Right atrium auricular region (tissue), 2 donors: ENCODE results near the gene BCL7A. TPM values are rescaled to one million over a fixed set of nuclear protein-coding genes. Genes with fewer than 3 reads are reported as not detected.
"Not testable (repeated sequence)": the region's sequence is repeated elsewhere in the genome, so short reads cannot be mapped to it uniquely, and the experiment has no call there.

Source experiments
- DNase-seq: peaks from one replicate; pipeline ENCODE4 v3.0.0-alpha.2; 2019; ENCODE audit warnings: low spot score
- H3K27ac ChIP-seq, 2 donors: fragments of 200-600 bp; sonication (generic); 1 replicate in 1 of 2; 2 replicates in 1 of 2; pipeline ENCODE4 v1.5.1; 2016 to 2019
- H3K27me3 ChIP-seq, 2 donors: fragments of 200-600 bp; sonication (generic); one replicate each; pipeline versions ENCODE4 v1.5.1 to v1.6.0; 2017 to 2019
- H3K36me3 ChIP-seq: fragments of 200-600 bp; sonication (generic); one replicate; pipeline ENCODE4 v1.5.1; 2016
- H3K4me1 ChIP-seq, 2 donors: fragments of 200-600 bp; sonication (generic); one replicate each; pipeline versions ENCODE4 v1.5.1 to v1.6.0; 2017 to 2019
- H3K4me3 ChIP-seq, 2 donors: fragments of 200-600 bp; sonication (generic); 1 replicate in 1 of 2; 2 replicates in 1 of 2; pipeline ENCODE4 v1.5.1; 2017 to 2019; ENCODE audit warnings: mild to moderate bottlenecking in 1 of 2, moderate library complexity in 1 of 2
- H3K9me3 ChIP-seq, 2 donors: fragments of 200-600 bp; sonication (generic); one replicate each; pipeline ENCODE4 v1.5.1; 2019
- CTCF ChIP-seq, 2 donors: fragments of 200-600 bp; sonication (generic); IDR thresholded peaks; one replicate each; pipeline ENCODE4 v1.5.1; 2019; ENCODE audit warnings: antibody characterized with exemption in 2 of 2
- total RNA-seq, 2 donors: library from RNA; depleted of rRNA; stranded (reverse); fragments of >200 nt; gene quantifications; one replicate each; pipeline ENCODE4 v1.1.0, GENCODE V29; 2016

BCL7A gene
- total RNA-seq, 2 donors from 2014 or later = 11.5 to 21.2 TPM

DNA sequence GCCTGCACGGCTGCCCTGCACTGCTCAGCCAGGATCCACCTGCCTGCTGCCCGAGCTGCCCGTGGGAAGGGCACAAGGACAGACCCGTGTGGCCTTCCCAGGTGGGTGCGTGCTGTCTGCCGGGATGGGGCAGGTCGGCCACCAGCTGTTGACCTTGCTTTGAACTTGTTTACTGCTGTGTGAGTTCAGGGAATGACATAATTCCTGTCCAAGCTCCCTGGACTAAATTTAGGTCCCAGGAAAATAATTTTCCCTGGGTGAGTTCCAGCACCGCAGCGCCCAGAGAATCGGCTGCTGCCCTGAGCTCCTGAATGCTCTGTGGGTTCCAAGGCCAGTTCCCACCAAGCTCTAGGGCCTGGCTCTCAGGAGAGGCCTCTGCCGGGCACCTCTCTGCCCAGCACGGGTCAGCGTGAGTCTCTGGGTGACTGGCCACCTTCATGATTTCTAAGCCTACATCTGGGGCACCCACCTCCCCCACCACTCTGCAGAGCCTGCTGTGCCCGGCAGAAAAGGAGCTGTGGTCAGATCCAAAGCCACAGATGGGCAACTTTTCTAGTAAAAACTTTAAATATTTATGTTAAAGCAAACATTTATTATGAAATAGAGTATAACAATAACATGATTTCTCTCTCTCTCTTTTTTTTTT lies 29.7 kb downstream of the BCL7A start:
- Histone ChIP-seq H3K36me3 (peaks cover 7% of the 10 kb centered on the region), H3K27ac (peak overlapping the region; percentile 73 to 93), H3K4me1 (peaks cover 3 to 29% of the 10 kb centered on the region in 2 donors), H3K27me3 (no peaks in the 10 kb centered on the region), H3K9me3 (no peaks in the 10 kb centered on the region), H3K4me3 (no peak overlapping the region)
- no peak for DNase-seq
- no peak for TF ChIP-seq CTCF (IDR thresholded peaks at IDR 0.05)

DNA sequence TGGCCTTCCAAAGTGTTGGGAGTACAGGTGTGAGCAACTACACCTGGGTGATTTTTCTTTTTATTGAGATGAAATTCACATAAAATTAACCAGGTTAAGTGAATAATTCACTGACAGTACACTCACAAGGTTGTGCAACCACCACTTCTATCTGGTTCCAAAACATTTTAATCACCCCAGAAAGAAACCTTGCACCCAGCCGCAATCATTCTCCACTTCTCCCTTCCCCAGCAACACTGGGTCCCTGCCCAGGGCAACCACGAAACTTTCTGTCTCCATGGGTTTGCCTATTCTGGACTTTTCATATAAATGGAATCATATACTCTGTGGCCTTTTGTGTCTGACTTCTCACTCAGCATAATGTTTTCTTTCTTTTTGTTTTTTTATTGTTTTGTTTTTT lies 30.6 kb downstream of the BCL7A start:
- no peaks in the 10 kb centered on the region for H3K9me3 ChIP-seq
- H3K4me3 ChIP-seq = no peak overlapping the region
- no peak for TF ChIP-seq CTCF (IDR thresholded peaks at IDR 0.05)
- H3K36me3 ChIP-seq = peaks cover 6% of the 10 kb centered on the region
- peak overlapping the region; percentile 73 to 93 for H3K27ac ChIP-seq
- no peaks in the 10 kb centered on the region for H3K27me3 ChIP-seq
- H3K4me1 ChIP-seq = peaks cover 3 to 29% of the 10 kb centered on the region in 2 donors
- no peak for DNase-seq

DNA sequence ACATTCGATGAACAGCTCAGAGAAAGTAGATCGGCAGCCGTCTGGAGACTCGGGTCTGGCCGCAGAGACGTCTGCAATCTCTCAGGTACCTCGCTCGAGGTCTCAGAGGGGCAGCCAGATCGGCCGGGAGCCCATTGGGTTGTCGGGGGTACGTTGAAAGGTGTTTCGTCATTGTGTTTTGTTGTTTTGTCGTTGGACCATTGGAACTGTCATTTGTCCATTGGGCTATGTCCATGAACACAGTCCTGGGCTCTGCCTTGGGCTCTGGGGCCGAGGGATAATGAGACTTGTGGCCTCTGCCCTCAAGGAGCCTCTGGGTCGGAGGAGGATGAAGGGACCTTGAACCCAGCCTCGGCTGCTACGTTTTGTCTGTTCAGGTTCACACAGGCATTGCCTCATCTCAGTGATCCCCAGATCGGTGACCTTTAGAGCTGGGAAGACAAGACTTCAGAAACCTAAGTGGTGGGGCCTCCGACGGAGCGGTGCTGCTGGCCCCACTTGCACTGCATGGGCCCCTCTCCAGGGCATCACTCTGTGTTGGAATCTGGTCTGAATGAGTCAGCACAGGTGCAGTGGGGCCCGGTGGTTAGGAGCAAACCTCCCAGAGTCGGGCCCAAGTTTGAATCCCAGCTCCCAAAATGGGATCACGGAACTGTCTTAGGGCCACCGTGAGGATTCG lies 33.3 kb downstream of the BCL7A start:
- Histone ChIP-seq H3K9me3 (no peaks in the 10 kb centered on the region), H3K27me3 (no peaks in the 10 kb centered on the region), H3K4me1 (peaks cover 3 to 35% of the 10 kb centered on the region in 2 donors), H3K36me3 (peaks cover 18% of the 10 kb centered on the region), H3K4me3 (no peak overlapping the region), H3K27ac (no peak overlapping the region)
- no peak for TF ChIP-seq CTCF (IDR thresholded peaks at IDR 0.05)
- DNase-seq = no peak

DNA sequence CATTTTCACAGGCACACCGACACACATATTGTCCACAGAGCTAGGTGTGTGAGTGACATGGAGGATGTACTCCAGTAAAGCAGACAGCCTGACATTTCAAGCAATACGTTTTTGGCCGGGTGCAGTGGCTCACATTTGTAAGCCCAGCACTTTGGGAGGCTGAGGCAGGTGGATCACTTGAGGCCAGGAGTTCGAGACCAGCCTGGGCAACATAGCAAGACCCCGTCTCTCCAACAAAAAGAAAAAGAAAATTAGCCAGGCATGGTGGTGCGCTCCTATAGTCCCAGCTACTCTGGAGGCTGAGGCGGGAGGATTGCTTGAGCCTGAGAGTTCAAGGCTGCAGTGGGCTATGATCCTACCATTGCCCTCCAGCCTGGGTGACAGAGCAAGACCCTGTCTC lies 34.7 kb downstream of the BCL7A start:
- Histone ChIP-seq H3K4me1 (peaks cover 0 to 32% of the 10 kb centered on the region in 2 donors), H3K36me3 (peaks cover 18% of the 10 kb centered on the region)
- not testable (repeated sequence) for H3K27ac ChIP-seq, H3K27me3 ChIP-seq, DNase-seq, H3K4me3 ChIP-seq, H3K9me3 ChIP-seq

DNA sequence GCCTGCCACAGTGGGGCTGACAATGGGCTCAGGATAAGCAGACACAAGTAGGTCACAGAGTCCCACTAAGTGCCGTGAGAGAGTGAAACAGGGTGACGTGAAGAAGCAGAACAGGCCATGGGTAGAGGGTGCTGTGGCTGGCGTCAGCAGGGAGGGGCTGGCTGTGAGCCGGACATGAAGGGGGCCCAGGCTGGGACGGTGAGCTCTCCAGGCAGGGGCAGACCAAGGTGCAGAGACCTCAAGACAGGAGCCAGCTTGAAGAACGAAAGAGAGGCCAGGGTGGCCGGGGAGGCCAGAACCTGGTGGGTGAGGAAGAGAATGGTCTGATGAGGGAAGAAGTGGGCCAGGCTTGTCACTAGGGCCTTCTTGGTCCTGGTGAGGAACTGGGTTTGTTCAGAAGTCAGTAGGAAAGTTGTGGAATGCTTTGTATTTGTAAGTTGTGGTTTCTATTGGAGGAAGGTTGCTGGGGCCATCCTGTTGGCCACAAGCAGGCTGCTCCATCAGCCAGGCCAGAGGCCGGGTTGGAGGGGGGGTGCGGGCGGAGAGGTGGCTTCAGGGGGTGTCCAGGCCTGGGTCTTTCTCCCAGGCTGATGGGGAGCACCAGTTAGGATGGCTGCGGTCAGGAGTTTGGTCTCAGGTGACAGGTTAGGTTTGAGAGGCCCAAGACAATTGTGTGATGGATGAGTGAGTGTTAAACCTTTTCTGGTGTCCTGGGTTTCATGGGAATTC lies 35.5 kb downstream of the BCL7A start:
- no peaks in the 10 kb centered on the region for H3K9me3 ChIP-seq
- no peak overlapping the region for H3K27ac ChIP-seq
- H3K27me3 ChIP-seq = no peaks in the 10 kb centered on the region
- peaks cover 0 to 25% of the 10 kb centered on the region in 2 donors for H3K4me1 ChIP-seq
- no peak for TF ChIP-seq CTCF (IDR thresholded peaks at IDR 0.05)
- peaks cover 18% of the 10 kb centered on the region for H3K36me3 ChIP-seq
- no peak overlapping the region for H3K4me3 ChIP-seq
- DNase-seq = no peak

DNA sequence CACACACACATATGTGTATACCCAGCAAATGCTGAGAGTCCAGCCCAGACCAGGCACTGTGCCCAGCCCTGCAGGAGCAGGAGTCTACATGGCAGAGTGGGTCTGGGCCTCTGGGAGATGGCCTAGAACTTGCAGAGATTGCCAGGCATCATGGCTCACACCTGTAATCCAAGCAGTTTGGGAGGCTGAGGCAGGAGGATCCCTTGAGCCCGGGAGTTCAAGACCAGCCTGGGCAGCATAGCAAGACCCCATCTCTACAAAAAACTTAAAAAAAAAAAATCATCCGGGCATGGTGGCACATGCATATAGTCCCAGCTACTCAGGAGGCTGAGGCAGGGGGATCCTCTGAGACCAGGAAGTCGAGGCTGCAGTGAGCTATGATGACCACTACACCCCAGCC lies 36.1 kb downstream of the BCL7A start:
- peaks cover 18% of the 10 kb centered on the region for H3K36me3 ChIP-seq
- H3K27me3 ChIP-seq = no peaks in the 10 kb centered on the region
- H3K4me1 ChIP-seq = peaks cover 0 to 30% of the 10 kb centered on the region in 2 donors
- no peak for TF ChIP-seq CTCF (IDR thresholded peaks at IDR 0.05)
- no peak for DNase-seq
- H3K9me3 ChIP-seq = no peaks in the 10 kb centered on the region
- no peak overlapping the region for H3K4me3 ChIP-seq
- H3K27ac ChIP-seq = no peak overlapping the region
